ENCODE measurements around the gene SCYGR3.
A peak's percentile ranks its signal among the peaks of the same experiment; 100 is the strongest.
"Not testable (repeated sequence)": the region's sequence is repeated elsewhere in the genome, so short reads cannot be mapped to it uniquely, and the experiment has no call there.

The SCYGR3 gene

GRCh38 chr2:227608561-227609338 is 5.9 kb downstream of the SCYGR3 start:
- TF ChIP-seq, protein P1, sequence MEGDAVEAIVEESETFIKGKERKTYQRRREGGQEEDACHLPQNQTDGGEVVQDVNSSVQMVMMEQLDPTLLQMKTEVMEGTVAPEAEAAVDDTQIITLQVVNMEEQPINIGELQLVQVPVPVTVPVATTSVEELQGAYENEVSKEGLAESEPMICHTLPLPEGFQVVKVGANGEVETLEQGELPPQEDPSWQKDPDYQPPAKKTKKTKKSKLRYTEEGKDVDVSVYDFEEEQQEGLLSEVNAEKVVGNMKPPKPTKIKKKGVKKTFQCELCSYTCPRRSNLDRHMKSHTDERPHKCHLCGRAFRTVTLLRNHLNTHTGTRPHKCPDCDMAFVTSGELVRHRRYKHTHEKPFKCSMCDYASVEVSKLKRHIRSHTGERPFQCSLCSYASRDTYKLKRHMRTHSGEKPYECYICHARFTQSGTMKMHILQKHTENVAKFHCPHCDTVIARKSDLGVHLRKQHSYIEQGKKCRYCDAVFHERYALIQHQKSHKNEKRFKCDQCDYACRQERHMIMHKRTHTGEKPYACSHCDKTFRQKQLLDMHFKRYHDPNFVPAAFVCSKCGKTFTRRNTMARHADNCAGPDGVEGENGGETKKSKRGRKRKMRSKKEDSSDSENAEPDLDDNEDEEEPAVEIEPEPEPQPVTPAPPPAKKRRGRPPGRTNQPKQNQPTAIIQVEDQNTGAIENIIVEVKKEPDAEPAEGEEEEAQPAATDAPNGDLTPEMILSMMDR (IDR thresholded peaks at IDR 0.05; ENCODE audit: insufficient read depth, low read depth, low read length, missing control alignments) = no peak
- DNase-seq (ENCODE audit: low read depth) = peak; percentile 67
- no peak overlapping the region for H3K4me3 ChIP-seq (ENCODE audit: low read depth, low read length)

DNA sequence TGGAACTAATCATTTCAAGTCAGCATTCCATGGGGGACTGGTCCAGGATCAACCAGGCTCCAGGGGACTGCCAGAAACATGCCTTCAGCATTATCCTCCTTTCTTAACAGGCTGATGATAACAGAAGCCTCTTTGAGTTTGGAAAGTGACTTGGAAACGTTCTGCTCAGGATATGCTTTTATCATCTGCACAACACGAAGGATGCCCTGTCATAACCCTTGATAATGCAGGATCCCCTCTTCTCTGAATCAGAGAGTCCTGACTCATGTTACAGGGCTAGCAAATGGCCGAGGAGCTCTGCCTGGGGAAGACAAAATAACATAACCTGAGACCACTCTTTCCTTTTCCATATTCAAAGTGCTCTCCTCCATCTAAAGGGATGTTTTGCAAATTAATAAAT is 6.7 kb downstream of the SCYGR3 start:
- no peak for DNase-seq (ENCODE audit: low read depth)
- TF ChIP-seq, protein P1 (IDR thresholded peaks at IDR 0.05; ENCODE audit: insufficient read depth, low read depth, low read length, missing control alignments) = no peak
- no peak overlapping the region for H3K4me3 ChIP-seq (ENCODE audit: low read depth, low read length)

DNA sequence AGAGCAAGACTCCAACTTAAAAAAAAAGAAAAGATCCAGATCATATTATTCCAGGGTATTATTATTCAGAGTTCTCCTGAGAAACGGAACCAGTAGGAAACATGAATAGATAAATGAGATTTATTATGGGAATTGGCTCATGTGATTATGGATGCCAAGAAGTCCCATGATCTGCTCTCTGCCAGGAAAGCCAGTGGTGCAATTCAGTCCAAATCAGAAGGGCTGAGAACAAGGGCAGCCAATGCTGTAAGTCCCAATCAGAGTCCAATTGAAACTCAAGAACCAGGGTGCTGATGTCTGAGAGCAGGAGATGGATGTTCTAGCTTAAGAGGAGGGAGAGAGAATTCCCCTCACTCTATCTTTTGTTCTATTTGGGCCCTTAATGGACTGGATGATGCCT is 8.2 kb downstream of the SCYGR3 start:
- H3K4me3 ChIP-seq (ENCODE audit: low read depth, low read length) = no peak overlapping the region
- DNase-seq (ENCODE audit: low read depth) = no peak
- TF ChIP-seq, protein P1 (IDR thresholded peaks at IDR 0.05; ENCODE audit: insufficient read depth, low read depth, low read length, missing control alignments) = no peak

DNA sequence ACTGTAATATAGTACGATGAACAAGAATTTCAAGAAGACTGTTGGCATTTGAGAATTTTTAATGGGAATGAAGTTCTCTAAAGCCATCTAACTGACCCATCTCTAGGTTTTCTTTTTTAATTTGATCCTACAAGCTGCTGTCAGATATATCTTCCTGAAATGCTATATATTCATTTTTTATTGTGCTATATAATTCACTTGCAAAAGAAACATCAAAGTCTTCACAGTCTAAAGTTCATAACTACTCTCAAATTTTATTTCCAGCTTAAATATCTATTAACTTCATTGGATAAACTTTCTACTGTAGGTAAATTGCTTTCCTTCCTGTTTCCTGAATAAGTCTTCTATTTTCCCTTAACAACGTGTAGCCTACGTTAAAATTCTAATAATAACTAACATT is 12.3 kb downstream of the SCYGR3 start:
- DNase-seq (ENCODE audit: low read depth) = no peak
- no peak overlapping the region for H3K4me3 ChIP-seq (ENCODE audit: low read depth, low read length)
- TF ChIP-seq, protein P1 (IDR thresholded peaks at IDR 0.05; ENCODE audit: insufficient read depth, low read depth, low read length, missing control alignments) = no peak

DNA sequence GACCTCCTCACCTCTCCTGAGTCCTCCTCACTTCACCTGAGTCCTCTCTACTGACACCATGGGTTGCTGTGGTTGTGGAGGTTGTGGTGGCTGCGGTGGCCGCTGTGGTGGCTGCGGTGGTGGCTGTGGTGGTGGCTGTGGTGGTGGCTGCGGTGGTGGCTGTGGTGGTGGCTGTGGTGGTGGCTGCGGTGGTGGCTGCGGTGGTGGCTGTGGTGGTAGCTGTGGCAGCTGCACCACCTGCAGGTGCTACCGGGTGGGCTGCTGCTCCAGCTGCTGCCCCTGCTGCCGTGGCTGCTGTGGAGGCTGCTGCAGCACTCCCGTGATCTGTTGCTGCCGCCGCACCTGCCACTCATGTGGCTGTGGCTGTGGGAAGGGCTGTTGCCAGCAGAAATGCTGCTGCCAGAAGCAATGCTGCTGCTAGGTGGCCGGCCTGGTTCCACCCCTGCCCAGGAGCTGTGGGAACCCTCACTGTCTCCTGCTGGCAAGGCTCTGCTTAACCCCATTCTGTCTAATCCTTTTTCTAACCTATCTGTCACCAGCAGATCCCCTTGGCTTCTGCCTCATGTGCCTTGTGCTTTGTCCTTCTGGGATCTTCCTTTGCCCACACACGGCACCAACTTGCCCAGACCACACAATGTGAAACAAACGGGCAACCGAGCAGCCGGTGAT is 15.7 kb downstream of the SCYGR3 start, which contains the start of gene SCYGR2:
Gene SCYGR2 (plus strand): TSS at position 59 of the 669 bp plus-strand sequence. CDS start 0 bp downstream, at position 59.
- not testable (repeated sequence) for DNase-seq (ENCODE audit: low read depth); H3K4me3 ChIP-seq (ENCODE audit: low read depth, low read length)

DNA sequence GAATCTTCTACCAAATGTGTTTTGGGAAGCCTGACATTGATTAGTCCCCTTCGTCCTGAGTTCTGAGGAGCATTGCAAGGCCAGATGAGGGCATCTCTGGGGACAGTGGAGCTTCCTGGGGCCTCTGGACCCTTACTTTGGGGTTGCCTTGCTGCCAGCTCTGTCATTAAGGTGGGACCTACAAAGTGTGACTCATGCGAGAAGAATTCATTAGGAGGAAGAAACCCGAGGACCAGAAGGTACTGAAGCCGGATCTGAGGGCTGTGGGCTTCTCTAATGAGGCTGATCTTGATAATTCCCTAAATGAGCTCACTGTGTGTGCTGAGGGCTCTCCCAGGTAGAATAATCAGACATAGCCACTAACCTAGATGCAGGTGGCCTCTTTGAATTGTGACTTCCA is 16.6 kb downstream of the SCYGR3 start:
- DNase-seq (ENCODE audit: low read depth) = no peak
- TF ChIP-seq, protein P1 (IDR thresholded peaks at IDR 0.05; ENCODE audit: insufficient read depth, low read depth, low read length, missing control alignments) = no peak
- H3K4me3 ChIP-seq (ENCODE audit: low read depth, low read length) = no peak overlapping the region

GRCh38 chr2:227597036-227597435 is 17.6 kb downstream of the SCYGR3 start:
- DNase-seq (ENCODE audit: low read depth) = no peak
- no peak overlapping the region for H3K4me3 ChIP-seq (ENCODE audit: low read depth, low read length)

More at GRCh38 chr2:227597036-227597435, 17.6 kb downstream of the SCYGR3 start:
- TF ChIP-seq, protein P1 (IDR thresholded peaks at IDR 0.05; ENCODE audit: insufficient read depth, low read depth, low read length, missing control alignments) = no peak
